Stimulated activated CD8-positive, alpha-beta memory T cell treated with anti-CD3 and anti-CD28 coated beads, Interleukin-15, amount 100 ng/mL, for 1 hour (primary cell): ENCODE data around the gene MYH14.

Experiments used
- DNase-seq: peaks from one replicate; pipeline ENCODE4 v3.0.0-alpha.2; 2020; ENCODE audit warnings: low read depth

MYH14 gene

DNA sequence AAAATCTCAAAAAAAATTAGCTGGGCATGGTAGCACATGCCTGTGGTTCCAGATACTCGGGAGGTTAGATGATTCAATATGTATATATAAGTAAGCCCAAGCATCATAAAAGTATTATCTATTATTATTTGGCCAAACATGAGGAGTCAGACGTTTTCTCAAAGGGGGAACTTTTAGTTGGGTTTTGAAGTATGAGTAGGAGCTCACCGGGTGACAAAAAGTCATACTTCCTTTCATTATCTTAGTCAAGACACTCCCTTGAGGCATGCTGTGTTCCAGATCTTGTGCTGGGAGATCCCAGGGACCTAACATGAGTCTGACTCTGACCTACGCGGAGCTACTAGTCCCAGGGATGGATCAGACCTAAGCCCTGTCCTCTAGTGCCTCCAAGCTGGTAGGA is 8.2 kb upstream of the MYH14 start:
- no peak for DNase-seq

DNA sequence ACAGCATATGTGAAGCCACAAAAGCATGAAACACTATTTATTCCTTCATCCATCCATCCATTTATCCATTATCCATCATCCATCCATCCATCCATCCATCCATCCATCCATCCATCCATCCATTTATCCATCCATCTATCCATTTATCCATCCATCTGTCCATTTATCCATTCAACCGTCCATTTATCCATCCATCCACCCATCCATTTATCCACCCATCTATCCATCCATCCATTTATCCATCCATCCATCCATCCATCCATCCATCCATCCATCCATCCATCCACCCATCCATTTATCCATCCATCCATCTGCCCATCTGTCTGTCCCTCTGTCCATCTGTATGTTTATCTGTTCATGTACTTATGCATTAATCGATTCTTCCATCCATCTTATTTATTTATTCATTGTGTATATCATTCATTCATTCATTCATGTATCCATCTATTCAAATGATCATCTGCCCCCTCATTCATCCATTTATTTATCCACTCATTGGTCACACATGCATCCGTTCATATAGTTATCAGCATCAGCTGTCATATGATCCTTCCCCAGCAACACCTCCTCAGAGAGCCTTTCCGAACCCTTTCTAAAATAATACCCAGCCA is 7.0 kb upstream of the MYH14 start:
- no peak for DNase-seq

DNA sequence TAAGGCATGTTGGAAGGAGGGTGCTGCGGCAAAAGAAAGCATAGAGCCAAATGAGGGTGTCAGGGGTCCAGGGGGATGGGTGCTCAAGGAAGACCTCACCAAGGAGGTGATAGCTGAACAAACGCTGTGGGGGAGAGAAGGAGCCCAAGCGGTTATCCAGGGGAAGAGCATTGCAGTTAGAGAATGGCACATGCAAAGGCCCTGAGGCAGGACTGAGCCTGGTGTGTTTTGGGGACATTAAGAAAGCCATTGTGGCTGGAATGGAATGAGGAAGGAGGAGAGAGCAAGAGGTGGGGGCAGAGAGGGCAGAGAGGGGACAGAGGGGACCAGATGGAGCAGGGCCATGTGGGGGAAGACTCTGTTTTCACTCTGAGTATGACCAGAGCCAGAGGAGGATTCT is 6.1 kb upstream of the MYH14 start:
- DNase-seq = no peak

- no peak for DNase-seq
Observed at GRCh38 chr19:50198431-50199258, 4.8 kb upstream of the MYH14 start.

DNA sequence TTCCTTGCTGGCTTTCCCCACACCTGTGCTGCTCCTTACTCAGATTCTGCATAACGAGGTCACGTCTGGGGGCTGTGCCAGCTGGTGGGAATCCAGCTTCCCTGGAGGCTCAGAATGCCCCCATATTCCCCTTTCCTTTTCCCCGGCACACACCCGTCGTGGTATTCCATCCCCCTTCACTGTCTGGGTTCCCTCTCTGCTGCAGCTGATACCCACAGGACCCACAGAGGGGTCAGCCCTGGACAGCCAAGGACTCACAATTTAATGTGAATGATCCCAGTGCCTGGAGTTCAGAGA is 4.2 kb upstream of the MYH14 start:
- DNase-seq = no peak

DNA sequence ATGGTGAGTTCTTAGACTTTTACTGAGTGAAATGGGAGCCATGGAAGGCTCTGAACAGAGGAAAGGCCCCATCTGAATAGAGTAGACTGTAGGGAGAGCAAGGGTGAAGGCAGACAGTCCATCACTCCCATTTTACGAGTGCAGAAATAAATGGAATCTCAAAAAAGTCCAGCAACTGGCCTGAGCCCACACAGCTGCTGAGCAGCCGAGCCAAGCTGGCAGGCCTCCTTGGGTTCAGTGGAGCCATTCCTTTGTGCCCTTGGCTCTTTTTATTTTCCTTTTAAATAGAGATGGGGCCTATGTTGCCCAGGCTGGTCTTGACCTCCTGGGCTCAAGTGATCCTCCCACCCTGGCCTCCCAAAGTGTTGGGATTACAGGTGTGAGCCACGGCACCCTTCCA is 1.0 kb upstream of the MYH14 start:
- DNase-seq = no peak

GRCh38 chr19:50202962-50203280 is 501 bp upstream of the MYH14 start:
- no peak for DNase-seq

DNA sequence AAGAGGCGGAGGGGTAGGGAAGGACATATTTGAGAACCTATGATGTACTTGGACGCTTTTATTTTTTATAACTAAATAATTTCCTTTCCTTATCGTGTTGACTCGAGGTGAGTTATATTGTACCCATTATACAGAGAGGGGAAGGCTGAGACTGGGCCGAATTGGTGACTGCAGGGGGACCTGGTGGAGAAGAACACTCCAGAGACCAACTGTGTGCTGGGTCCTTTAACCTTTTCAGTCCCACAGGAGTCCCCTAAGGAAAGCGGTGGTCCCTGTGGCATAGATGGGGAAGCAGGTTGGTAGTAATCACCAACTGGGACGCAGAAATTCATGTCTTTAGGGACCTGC is 633 bp downstream of the MYH14 start:
- no peak for DNase-seq

DNA sequence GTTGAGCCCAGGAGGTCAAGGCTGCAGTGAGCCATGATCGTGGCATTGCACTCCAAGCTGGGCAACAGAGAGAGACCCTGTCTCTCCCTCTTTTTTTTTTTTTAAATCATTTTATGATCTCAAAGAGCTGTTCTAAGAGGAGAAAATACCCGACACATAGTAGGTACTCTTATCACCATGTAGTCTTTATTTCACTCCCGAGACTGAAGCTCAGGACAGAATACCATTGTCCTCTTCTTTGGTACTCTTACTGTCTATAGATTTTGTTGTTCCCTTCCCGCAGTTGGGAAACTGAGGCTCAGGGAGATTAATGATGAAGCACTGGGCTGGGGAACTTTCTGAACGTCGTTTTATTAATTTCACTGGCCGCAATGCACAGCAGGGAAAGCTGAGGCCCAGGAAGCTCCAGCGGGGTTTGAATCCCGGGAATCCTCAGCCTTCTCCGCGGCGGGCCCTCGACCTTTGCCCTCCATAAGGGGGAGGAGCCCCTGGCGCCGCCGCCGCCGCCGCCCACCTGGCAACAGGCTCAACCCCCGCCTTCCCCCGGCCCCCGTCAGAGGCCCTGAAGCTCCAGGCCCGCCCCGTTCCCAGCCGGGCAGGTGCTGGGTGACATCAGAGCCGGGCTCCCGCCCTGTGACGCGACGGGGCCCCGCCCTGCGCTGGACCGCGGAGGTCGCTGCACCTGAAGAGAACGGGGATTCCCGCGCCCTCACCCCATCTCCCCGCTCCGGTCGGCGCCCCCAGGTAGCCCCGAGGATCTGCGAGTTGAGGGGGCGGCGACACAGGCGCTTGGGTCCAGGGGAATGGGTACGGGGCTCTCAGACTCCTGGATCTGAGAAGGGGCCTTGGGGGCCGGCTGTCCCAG is 1.6 kb downstream of the MYH14 start:
- DNase-seq = no peak

GRCh38 chr19:50205681-50206138 is 2.3 kb downstream of the MYH14 start:
- no peak for DNase-seq

- DNase-seq = no peak
Observed at GRCh38 chr19:50206191-50206590, 2.8 kb downstream of the MYH14 start.

- no peak for DNase-seq
Observed at GRCh38 chr19:50207730-50208129, 4.3 kb downstream of the MYH14 start.

DNA sequence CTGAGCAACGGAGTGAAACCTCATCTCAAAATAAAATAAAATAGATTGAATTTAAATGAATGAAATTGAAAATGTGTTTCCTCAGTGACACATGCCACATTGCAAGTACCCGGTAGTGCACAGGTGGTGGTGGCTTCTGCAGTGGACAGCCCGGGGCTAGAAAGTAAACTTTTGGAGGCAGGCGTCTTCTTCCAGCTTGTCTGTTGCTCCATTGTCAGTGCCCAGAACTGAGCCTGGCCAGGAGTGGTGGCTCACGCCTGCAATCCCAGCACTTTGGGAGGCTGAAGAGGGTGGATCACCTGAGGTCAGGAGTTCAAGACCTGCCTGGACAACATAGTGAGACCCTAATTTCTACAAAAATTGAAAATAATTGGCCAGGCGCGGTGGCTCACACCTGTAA is 5.7 kb downstream of the MYH14 start:
- no peak for DNase-seq

- DNase-seq = no peak
Observed at GRCh38 chr19:50210425-50210824, 7.0 kb downstream of the MYH14 start.

DNA sequence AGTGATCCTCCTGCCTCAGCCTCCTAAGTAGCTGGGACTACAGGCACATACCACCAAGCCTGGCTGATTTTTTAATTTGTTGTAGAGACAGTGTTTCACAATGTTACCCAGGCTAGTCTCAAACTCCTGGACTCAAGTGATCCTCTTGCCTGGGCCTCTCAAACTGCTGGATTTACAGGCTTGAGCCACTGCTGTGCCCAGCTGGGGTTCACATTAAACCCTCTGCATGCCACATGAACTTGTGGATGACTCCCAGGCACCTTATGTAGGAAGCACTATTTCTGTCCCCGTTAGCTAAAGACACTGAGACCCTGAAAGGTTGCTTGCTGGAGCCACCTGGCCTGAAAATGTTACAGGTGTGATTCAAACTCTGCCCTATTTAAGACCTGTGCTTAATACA is 10.5 kb downstream of the MYH14 start:
- no peak for DNase-seq

- no peak for DNase-seq
Observed at GRCh38 chr19:50214699-50215543, 11.5 kb downstream of the MYH14 start.

DNA sequence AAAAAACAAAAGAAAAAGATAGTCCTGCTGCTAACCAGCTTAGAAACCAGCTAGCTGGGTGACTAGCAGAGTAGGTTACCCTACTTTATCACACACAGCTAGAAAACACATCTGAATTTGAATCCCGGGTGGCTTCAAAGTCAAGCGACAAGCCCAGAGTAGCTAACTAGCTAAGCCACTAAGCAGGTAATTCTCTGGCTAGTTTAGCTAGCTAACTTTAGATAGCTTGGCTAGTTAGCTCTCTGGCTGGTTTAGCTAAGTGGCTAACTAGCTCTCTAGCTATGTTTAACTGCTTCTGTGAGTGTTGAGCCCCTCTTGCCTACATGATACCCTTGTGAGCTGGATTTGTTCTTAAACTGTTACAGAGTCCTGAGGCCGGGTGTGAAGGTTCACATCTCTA is 12.4 kb downstream of the MYH14 start:
- DNase-seq = no peak

GRCh38 chr19:50221087-50221486 is 17.7 kb downstream of the MYH14 start:
- no peak for DNase-seq

DNA sequence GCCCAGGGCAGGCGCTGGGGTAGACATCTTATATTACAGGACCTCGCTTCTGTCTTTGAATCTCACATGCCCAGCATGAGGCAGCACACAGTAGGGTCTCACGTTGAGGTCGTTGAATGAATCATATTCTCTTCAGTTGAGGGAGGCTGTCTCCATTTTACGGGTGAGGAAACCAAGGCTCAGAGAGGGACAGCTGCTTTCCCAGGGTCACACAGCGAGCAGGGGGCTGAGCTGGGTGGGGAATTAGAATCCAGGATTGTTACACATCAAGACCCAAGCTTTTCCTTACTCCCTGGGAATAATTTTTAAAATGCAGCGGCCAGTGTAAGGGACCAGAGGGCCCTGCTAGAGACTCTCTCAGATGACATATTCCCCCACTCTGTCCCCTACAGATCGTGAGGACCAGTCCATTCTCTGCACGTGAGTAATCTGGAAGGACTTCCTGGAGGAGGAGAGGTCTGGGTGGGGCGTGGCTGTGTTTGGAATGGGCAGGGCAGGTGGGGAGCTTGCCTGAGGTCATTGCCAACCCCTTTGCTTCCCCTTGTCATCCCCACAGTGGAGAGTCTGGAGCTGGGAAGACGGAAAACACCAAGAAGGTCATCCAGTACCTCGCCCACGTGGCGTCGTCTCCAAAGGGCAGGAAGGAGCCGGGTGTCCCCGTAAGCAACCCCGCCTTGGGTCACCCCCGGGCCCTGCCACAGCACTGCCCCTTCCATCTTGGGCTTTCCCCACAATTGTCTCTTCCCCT is 19.4 kb downstream of the MYH14 start:
- no peak for DNase-seq

GRCh38 chr19:50223439-50223716 is 20.0 kb downstream of the MYH14 start:
- no peak for DNase-seq

DNA sequence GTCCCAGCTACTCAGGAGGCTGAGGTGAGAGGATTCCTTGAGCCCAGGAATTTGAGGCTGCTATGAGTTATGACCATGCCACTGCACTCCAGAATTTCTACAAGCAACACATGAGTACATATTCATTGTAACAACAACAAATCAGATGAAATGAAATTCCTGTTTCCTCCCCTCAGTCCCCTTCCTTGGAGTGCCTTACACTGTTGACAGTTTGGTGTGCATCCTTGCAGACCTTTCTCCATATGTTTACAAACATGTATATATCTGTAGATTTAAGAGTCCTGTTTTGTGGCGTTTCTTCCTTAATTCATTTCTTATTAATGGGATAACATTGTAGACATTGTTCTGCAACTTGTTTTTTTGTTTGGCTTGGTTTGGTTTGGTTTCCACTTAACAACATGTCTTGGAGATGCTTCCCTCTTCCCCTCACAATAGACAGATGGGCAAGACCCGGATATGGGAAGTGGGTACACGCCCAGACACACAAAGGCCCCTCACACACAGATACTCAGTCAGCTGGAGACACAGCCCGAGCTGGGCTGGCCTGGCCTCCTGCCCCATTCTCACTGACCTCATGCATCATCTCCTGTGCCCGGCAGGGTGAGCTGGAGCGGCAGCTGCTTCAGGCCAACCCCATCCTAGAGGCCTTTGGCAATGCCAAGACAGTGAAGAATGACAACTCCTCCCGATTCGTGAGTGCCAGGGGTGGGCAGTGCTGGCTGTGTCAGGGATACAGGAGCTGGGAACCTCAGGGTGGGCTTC is 21.7 kb downstream of the MYH14 start:
- no peak for DNase-seq
